ENCODE measurements around the gene CDH16. TPM values are rescaled to one million over a fixed set of nuclear protein-coding genes. Genes with fewer than 3 reads are reported as not detected.
"Not testable (repeated sequence)": the region's sequence is repeated elsewhere in the genome, so short reads cannot be mapped to it uniquely, and the experiment has no call there.

Gene CDH16
- total RNA-seq, 1 donor from 2014 or later, result 1.8 TPM

DNA sequence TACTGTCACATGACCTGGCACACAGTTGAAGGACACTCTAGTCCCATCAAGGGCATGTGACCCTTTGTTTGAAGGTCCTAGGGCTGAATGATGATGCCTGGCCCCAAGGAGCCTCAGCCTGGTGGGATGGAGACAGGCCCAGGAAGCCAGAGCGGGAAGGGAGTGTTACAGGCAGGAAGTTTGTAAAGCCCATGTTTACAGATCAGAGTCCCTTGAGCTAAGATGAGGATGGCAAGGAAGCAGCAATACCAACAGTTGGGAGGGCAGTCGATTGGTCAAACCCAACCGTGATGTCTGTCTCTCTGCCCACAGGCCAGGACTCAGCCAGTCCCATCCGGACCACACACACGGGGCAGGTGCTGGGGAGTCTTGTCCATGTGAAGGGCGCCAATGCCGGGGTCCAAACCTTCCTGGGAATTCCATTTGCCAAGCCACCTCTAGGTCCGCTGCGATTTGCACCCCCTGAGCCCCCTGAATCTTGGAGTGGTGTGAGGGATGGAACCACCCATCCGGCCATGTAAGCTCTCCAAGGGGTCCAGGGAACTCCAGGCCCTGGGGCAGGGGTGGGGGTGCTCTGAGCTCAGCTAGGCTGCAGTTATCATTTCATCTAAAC lies 19.1 kb upstream of the CDH16 start:
- Histone ChIP-seq H3K27me3 (ENCODE audit: control insufficient read depth, insufficient read depth, low read length) (no peaks in the 10 kb centered on the region), H3K36me3 (ENCODE audit: control insufficient read depth, insufficient read depth, low read length) (peaks cover 37% of the 10 kb centered on the region), H3K4me3 (ENCODE audit: low read depth, low read length) (no peak overlapping the region)
- DNase-seq (ENCODE audit: low read depth) (no peak), FAIRE-seq (peak; percentile 88)
- TF ChIP-seq, protein P1, sequence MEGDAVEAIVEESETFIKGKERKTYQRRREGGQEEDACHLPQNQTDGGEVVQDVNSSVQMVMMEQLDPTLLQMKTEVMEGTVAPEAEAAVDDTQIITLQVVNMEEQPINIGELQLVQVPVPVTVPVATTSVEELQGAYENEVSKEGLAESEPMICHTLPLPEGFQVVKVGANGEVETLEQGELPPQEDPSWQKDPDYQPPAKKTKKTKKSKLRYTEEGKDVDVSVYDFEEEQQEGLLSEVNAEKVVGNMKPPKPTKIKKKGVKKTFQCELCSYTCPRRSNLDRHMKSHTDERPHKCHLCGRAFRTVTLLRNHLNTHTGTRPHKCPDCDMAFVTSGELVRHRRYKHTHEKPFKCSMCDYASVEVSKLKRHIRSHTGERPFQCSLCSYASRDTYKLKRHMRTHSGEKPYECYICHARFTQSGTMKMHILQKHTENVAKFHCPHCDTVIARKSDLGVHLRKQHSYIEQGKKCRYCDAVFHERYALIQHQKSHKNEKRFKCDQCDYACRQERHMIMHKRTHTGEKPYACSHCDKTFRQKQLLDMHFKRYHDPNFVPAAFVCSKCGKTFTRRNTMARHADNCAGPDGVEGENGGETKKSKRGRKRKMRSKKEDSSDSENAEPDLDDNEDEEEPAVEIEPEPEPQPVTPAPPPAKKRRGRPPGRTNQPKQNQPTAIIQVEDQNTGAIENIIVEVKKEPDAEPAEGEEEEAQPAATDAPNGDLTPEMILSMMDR (IDR thresholded peaks at IDR 0.05; ENCODE audit: insufficient read depth, low read length, severe bottlenecking), result no peak

DNA sequence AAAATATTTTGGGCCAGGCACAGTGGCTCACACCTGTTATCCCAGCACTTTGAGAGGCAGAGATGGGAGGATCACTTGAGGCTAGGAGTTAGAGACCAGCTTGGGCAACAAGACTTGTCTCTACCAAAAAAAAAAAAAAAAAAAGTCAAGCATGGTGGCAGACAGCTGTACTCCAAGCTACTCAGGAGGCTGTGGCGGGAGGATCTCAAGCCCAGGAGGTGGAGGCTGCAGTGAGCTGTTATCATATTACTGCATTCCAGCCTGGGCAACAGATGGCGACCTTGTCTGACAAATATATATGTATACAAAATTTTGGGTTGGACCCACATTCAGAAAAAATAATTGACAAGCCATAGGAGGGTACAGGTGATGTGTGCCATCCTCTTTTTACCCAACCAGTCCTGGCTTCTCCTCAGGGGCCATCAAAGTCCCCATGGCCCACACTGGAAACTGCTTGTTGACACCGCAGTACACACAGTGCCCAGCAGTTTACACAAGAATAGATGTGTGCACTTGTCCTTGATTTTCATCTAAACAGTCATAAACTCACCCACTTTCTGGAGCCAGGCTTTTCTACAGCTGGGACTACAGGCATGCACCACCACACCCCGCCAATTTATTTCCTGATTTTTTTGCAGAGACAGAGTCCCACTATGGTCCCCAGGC lies 18.3 kb upstream of the CDH16 start:
- TF ChIP-seq, protein P1 (IDR thresholded peaks at IDR 0.05; ENCODE audit: insufficient read depth, low read length, severe bottlenecking), result no peak
- Histone ChIP-seq H3K4me3 (ENCODE audit: low read depth, low read length) (no peak overlapping the region), H3K36me3 (ENCODE audit: control insufficient read depth, insufficient read depth, low read length) (peaks cover 36% of the 10 kb centered on the region), H3K27me3 (ENCODE audit: control insufficient read depth, insufficient read depth, low read length) (no peaks in the 10 kb centered on the region)
- DNase-seq (ENCODE audit: low read depth) (no peak), FAIRE-seq (peak; percentile 98)

DNA sequence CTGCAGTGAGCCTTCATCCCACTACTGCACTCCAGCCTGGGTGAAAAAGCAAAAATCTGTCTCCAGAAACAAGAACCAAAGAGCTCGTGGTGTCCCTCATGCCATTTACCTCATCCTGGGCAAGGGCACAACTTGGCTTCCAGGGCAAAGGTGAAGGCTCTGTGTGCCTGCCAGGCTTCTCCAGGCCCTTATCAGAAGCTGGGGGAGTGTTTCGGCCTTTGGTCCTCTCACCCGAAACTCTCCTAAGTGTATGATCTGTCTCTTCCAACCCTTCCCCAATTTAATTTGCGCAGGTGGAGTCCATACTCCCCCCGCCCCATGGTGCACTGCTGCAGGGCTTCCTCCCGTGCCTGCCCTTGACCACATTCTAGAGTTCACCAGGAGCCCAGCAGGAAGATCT lies 17.8 kb upstream of the CDH16 start:
- TF ChIP-seq, protein P1 (IDR thresholded peaks at IDR 0.05; ENCODE audit: insufficient read depth, low read length, severe bottlenecking), result no peak
- H3K27me3 ChIP-seq (ENCODE audit: control insufficient read depth, insufficient read depth, low read length), result no peaks in the 10 kb centered on the region
- FAIRE-seq, result no peak
- peaks cover 31% of the 10 kb centered on the region for H3K36me3 ChIP-seq (ENCODE audit: control insufficient read depth, insufficient read depth, low read length)
- H3K4me3 ChIP-seq (ENCODE audit: low read depth, low read length), result peak overlapping the region; percentile 95
- DNase-seq (ENCODE audit: low read depth), result no peak

DNA sequence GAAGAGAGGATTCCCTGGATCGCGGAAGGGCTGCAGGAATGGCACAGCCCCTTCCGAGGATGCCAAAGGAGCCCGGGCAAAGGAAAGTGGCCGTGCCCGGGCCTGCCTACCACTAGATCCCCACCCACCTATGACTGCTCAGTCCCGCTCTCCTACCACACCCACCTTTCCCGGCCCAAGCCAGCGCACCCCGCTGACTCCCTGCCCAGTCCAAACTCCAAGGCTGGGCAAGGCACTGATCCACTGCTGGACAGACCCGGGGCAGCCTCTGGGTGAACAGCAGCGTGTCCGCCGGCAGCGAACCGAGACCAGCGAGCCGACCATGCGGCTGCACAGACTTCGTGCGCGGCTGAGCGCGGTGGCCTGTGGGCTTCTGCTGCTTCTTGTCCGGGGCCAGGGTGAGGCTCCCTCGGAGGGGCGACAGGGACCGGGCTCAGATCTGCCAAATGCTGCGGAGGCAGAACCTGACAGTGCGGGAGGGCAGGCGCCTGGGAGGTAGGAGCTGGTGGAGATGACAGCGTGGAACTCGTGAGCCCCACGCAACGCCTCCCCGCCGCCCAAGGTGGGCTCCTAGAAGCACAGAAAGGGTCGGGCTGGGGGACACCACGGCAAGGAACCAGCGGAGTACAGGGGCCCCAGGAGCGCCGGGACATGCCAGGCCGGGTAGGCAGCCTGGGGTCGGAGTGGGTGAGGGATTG lies 16.8 kb upstream of the CDH16 start, which contains the start of gene CES2:
Gene CES2 (plus strand): TSS at position 203 of the 698 bp plus-strand sequence. CDS start 120 bp downstream, at position 323.
- Histone ChIP-seq H3K4me3 (ENCODE audit: low read depth, low read length) (peak within 1 kb of the TSS; percentile 95), H3K27me3 (ENCODE audit: control insufficient read depth, insufficient read depth, low read length) (no peaks in the 10 kb centered on the region), H3K36me3 (ENCODE audit: control insufficient read depth, insufficient read depth, low read length) (peaks cover 23% of the 10 kb centered on the region)
- TF ChIP-seq, protein P1 (IDR thresholded peaks at IDR 0.05; ENCODE audit: insufficient read depth, low read length, severe bottlenecking), result no peak
- DNase-seq (ENCODE audit: low read depth) (peak; percentile 80), FAIRE-seq (no peak)

DNA sequence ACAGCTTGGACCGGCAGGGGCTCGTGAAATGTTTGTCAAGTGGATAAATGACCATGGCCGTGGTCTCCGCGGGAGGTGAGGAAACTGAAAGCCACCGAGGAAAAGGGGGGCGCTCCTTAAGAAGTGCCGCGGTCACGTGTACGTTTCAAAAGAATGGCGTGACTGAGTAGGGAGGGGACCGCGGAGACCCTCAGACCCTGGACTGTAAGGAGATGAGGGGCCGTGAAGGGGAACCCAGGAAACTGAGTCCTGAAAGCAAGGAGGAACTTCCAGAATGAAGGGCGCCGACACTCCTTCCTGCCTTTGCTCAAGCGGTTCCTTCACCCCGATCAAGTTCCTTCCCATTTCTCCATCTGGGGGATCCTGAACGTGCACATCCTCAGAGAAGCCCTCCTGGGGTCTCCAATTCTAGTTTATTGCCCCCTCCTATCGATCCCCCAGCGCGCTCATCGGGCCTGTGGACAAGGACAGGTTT lies 16.2 kb upstream of the CDH16 start:
- not testable (repeated sequence) for FAIRE-seq; DNase-seq (ENCODE audit: low read depth); H3K27me3 ChIP-seq (ENCODE audit: control insufficient read depth, insufficient read depth, low read length)
- H3K36me3 ChIP-seq (ENCODE audit: control insufficient read depth, insufficient read depth, low read length), result peaks cover 18% of the 10 kb centered on the region
- H3K4me3 ChIP-seq (ENCODE audit: low read depth, low read length), result peak overlapping the region; percentile 95

All from bronchial epithelial cell (primary cell).